Mucosa of stomach (tissue), 1 donor: ENCODE measurements around the gene MYH1.

ENCODE experiments used
- H3K27me3 ChIP-seq: one replicate; pipeline ENCODE4 v1.7.0; 2013; ENCODE audit warnings: mild to moderate bottlenecking, low read length; ENCODE audit not compliant: control insufficient read depth, insufficient read depth
- H3K36me3 ChIP-seq: one replicate; pipeline ENCODE4 v1.7.0; 2013; ENCODE audit warnings: low read length; ENCODE audit not compliant: control insufficient read depth, insufficient read depth
- H3K4me1 ChIP-seq: one replicate; pipeline ENCODE4 v1.7.0; 2013; ENCODE audit warnings: mild to moderate bottlenecking, low read length; ENCODE audit not compliant: control insufficient read depth, insufficient read depth
- H3K4me3 ChIP-seq: one replicate; pipeline ENCODE4 v1.7.0; 2013; ENCODE audit warnings: low read length
- H3K9ac ChIP-seq: one replicate; pipeline ENCODE4 v1.7.0; 2013; ENCODE audit warnings: mild to moderate bottlenecking, low read length, moderate library complexity
- H3K9me3 ChIP-seq: one replicate; pipeline ENCODE4 v1.7.0; 2013; ENCODE audit warnings: mild to moderate bottlenecking, low read length, moderate library complexity; ENCODE audit not compliant: control insufficient read depth
- donor health status: Pancreatic carcinoma.

MYH1 gene

DNA sequence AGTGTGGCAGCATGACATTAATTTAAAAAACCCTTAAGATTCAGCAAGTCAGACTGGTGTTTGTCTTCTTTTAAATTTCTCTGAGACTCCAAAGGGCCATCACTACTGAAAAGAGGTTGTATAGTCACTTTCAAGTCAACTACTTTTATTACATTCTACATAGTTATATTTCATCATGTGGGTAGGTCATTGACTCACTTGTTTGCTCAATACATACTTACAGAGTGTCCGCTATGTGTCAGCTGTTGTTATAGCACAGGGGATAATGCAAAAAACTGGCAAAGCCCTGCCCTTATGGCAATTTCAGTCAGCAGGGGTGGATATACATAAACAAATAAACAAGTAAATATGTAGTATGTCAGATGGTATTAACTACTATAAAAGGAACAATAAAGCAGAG lies 46.5 kb downstream of the MYH1 start:
- Histone ChIP-seq H3K4me3 (no peak overlapping the region), H3K4me1 (no peaks in the 10 kb centered on the region), H3K9ac (no peak overlapping the region), H3K27me3 (no peaks in the 10 kb centered on the region), H3K9me3 (no peaks in the 10 kb centered on the region), H3K36me3 (no peaks in the 10 kb centered on the region)

DNA sequence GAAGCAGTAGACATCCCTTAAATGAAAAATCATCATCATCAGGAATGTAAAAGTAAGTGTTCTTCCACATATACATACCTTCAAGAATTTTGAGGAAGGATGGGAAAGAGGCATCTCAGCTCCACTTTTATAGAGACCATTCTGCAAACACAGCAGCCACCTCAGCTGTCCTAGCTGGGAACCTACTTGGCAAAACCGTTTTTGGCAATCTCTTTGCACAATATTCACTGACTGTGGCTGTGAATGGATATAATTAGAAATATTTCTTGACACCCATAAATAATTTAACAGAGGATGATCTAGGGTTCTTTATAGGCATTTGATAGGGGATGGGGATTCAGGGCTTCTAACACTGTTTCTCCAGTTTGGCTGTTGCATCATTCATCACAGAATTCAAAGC lies 48.9 kb downstream of the MYH1 start, which contains the start of gene MYH4:
Gene MYH4, minus strand, starts transcription at position 101 of the 400 bp plus-strand sequence. CDS start 2,814 bp downstream, outside the sequence.
- Histone ChIP-seq H3K4me3 (no peak within 1 kb of the TSS), H3K9me3 (no peaks in the 10 kb centered on the region), H3K4me1 (no peaks in the 10 kb centered on the region), H3K27me3 (no peaks in the 10 kb centered on the region), H3K9ac (no peak within 1 kb of the TSS), H3K36me3 (no peaks in the 10 kb centered on the region)

DNA sequence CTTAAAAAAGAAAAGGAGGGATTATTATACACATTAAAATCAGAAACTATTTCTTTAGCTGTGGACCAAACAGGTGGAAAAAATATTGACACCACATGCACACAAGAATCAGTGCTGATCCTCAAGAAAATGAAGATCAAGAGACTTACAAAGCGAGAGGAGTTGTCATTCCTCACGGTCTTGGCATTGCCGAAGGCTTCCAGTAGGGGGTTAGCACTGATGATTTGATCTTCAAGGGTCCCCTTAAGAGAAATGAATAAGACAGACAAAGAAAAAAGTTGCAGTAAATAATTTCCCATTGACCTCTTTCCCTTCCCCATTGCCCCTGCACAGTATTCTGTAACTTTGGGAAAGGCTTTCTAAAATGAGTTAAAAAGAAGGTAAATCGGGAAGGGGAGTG lies 54.9 kb downstream of the MYH1 start:
- Histone ChIP-seq H3K36me3 (no peaks in the 10 kb centered on the region), H3K9ac (no peak overlapping the region), H3K27me3 (no peaks in the 10 kb centered on the region), H3K4me1 (no peaks in the 10 kb centered on the region), H3K4me3 (no peak overlapping the region), H3K9me3 (no peaks in the 10 kb centered on the region)

DNA sequence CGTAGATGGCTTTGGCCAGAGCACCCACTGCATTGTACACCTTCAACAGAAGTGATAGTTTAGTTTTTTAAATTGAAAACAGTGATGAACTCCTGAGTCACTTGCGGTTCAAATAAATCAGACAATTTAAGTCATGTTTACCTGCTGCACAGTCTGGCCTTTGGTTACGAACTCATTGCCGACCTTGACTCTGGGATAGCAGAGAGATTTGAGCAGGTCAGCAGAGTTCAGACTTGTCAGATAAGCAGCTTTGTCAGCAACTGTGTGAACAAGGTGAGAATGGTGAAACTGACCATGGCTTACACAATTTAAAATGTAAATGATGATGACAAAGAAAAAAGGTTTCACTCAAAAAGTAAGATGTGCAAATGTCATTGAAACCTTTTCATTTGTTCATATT lies 58.3 kb downstream of the MYH1 start:
- no peaks in the 10 kb centered on the region for H3K4me1 ChIP-seq
- no peak overlapping the region for H3K4me3 ChIP-seq
- H3K9me3 ChIP-seq: no peaks in the 10 kb centered on the region
- no peaks in the 10 kb centered on the region for H3K36me3 ChIP-seq
- no peak overlapping the region for H3K9ac ChIP-seq
- H3K27me3 ChIP-seq: no peaks in the 10 kb centered on the region

DNA sequence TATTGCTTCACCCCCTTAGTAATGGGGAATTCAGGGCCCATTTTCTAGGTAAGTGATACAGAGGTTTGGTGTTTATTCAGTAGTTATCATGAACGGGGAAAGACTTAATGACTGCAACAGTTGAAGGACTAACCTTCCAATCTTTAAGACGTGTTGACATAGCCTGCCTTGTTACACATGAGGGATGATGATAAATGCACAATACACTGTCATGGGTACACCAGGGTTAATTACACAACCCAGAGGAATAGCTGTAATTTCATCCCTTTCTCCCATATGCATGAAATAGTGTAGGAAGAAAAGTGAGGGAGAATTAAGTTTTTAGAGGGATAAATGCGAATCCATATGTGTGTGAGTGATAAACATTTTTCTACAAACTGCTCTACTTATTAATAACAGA lies 59.6 kb downstream of the MYH1 start:
- H3K27me3 ChIP-seq: no peaks in the 10 kb centered on the region
- H3K9ac ChIP-seq: no peak overlapping the region
- H3K36me3 ChIP-seq: no peaks in the 10 kb centered on the region
- no peaks in the 10 kb centered on the region for H3K4me1 ChIP-seq
- H3K4me3 ChIP-seq: no peak overlapping the region
- H3K9me3 ChIP-seq: no peaks in the 10 kb centered on the region

DNA sequence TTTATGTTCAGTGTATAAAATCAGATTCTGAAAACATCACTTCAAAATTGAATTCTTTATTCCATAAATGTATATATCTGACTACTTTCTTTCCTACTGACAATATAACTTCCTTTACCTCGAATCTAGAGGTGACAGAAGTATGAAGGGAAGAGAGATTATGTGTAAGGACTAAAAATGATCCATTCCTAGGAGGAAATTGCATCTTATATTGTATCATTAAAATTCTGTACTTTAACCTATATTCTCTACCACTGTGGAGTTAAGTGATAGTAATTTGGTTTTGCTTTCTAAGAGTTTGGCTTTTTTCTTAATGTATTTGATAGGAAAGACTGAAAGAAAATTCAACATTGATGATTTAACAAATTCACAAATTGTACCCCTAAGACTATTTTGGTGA lies 60.4 kb downstream of the MYH1 start:
- no peak overlapping the region for H3K9ac ChIP-seq
- H3K4me1 ChIP-seq: no peaks in the 10 kb centered on the region
- H3K9me3 ChIP-seq: no peaks in the 10 kb centered on the region
- no peak overlapping the region for H3K4me3 ChIP-seq
- no peaks in the 10 kb centered on the region for H3K36me3 ChIP-seq
- H3K27me3 ChIP-seq: no peaks in the 10 kb centered on the region

DNA sequence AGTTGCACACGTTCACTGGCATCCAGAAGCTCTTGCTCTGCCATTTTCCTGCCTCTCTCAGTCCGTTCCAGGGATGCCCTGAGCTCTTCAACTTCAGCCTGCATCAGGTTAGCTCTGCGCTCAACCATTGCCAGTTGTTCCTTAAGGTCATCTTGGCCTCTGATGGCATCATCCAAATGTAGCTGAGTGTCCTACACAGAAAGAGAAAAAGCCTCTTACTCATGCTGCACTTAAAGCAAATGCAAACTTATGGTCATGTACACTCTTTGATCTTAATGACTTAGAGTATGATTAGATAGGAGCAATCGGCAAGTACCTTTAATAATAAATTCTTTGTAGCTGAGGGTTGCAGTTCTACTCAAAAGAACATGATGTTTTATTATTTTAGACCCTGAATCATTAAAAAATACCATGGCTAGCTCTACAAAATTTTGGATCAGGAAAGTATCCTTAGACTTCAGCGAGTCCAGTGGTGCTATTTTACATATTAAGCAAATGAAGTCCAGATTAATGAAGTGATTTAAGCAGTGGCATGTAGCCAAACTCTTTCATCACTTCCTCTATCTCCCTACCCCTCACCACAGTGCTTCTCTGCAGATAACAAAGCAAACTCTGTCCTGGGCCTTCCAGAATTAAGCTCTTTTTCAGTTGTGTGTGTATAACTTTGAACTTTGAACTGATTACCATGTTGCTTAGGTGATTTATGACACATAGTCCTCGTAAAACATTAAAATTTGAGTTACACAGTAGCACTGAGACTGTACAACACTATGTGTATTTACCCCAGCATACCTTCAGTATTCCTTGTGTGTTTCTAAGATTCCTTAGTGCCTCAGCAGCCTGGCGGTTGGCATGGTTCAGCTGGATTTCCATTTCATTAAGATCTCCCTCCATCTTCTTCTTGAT lies 71.1 kb downstream of the MYH1 start:
- no peaks in the 10 kb centered on the region for H3K36me3 ChIP-seq
- H3K9me3 ChIP-seq: no peaks in the 10 kb centered on the region
- H3K4me3 ChIP-seq: no peak overlapping the region
- no peaks in the 10 kb centered on the region for H3K4me1 ChIP-seq
- no peaks in the 10 kb centered on the region for H3K27me3 ChIP-seq
- no peak overlapping the region for H3K9ac ChIP-seq
